ENCODE measurements around the gene KCNQ5. TPM values are rescaled to one million over a fixed set of nuclear protein-coding genes. Genes with fewer than 3 reads are reported as not detected.

The KCNQ5 gene
- total and polyA plus RNA-seq, 2 of the 8 experiments (the other 6 are each of a cell fraction or from before 2014, with no cell fraction given): 0.83 to 1.2 TPM

GRCh38 chr6:72892901-72893300 is 271.0 kb downstream of the KCNQ5 start (continued):
- TF ChIP-seq CHD7 (IDR thresholded peaks at IDR 0.05; ENCODE audit: insufficient replicate concordance, low read length): no peak
- TF ChIP-seq BRCA1 (IDR thresholded peaks at IDR 0.05; ENCODE audit: low read depth, low read length): no peak
- no peak for TF ChIP-seq GABPA (IDR thresholded peaks at IDR 0.05; ENCODE audit: borderline replicate concordance, insufficient read depth, low read length)
- no peak for TF ChIP-seq SP2 (IDR thresholded peaks at IDR 0.05; ENCODE audit: low read length)
- TF ChIP-seq JUND (IDR thresholded peaks at IDR 0.05; ENCODE audit: low read length): no peak
- no peak for TF ChIP-seq RFX5 (IDR thresholded peaks at IDR 0.05; ENCODE audit: borderline replicate concordance, low read depth, low read length)
- TF ChIP-seq CHD2 (IDR thresholded peaks at IDR 0.05; ENCODE audit: low read length): no peak
- TF ChIP-seq POU5F1 (IDR thresholded peaks at IDR 0.05; ENCODE audit: low read depth, low read length): no peak
- no peak for TF ChIP-seq SAP30 (IDR thresholded peaks at IDR 0.05; ENCODE audit: insufficient read depth, insufficient replicate concordance, low read length)
- TF ChIP-seq EP300 (IDR thresholded peaks at IDR 0.05; ENCODE audit: borderline replicate concordance in 1 of 2, low read depth in 2 of 2, low read length in 2 of 2): no peak
- TF ChIP-seq SUZ12 (IDR thresholded peaks at IDR 0.05; ENCODE audit: low read length): no peak
- TF ChIP-seq TAF1 (IDR thresholded peaks at IDR 0.05; ENCODE audit: low read depth, low read length): no peak
- no peak for TF ChIP-seq CREB1 (IDR thresholded peaks at IDR 0.05)

Data from H1 (cell line).